AG04449 (cell line): ENCODE data around the gene OR4K1.
"Not testable (repeated sequence)": the region's sequence is repeated elsewhere in the genome, so short reads cannot be mapped to it uniquely, and the experiment has no call there.

Experiments
- CTCF ChIA-PET: fragments of 350-600 bp; formaldehyde crosslinking; extraction: SDS; loops from one replicate; lab custom pipeline; 2021; ENCODE audit warnings: antibody characterized with exemption; lab: Yijun Ruan, JAX
- POLR2A ChIA-PET: fragments of 400-600, 350-600 bp; formaldehyde crosslinking; extraction: SDS; loops from one replicate; lab custom pipeline; 2020; ENCODE audit warnings: antibody characterized with exemption, inconsistent platforms; lab: Yijun Ruan, JAX
- DNase-seq: peaks from one replicate; pipeline ENCODE4 v3.0.0-alpha.2; 2010; ENCODE audit warnings: low read depth, low spot score
- H3K4me3 ChIP-seq: 2 replicates; pipeline ENCODE4 v1.5.1; 2011; ENCODE audit warnings: low read depth, mild to moderate bottlenecking, control low read depth, low read length
- TF ChIP-seq, protein P1 (sequence below): IDR thresholded peaks from one replicate; pipeline ENCODE4 v1.5.1; 2011; ENCODE audit warnings: mild to moderate bottlenecking, moderate library complexity, low read length, control low read depth, inconsistent platforms; ENCODE audit not compliant: insufficient read depth; ENCODE audit errors: missing control alignments

The OR4K1 gene

DNA sequence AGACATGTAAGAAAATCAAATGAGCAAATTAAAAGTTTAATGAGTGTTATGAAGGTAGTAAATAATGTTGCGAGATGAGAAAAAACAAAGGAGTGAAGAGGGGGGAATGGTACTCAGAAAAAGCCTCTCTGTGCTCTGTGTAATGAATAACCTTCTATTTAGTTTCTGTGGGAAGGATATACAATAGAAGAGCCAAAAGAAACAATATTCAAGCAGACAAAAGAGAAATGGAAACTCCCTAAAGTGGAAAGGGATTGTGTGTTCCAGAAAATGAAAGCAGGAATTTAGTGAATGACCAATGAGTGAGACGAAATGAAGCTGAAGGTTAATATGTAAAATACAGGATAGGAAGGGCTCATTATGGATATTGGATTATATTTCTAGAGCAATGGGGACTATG is 18.5 kb downstream of the OR4K1 start:
- DNase-seq: no peak
- TF ChIP-seq, protein P1, sequence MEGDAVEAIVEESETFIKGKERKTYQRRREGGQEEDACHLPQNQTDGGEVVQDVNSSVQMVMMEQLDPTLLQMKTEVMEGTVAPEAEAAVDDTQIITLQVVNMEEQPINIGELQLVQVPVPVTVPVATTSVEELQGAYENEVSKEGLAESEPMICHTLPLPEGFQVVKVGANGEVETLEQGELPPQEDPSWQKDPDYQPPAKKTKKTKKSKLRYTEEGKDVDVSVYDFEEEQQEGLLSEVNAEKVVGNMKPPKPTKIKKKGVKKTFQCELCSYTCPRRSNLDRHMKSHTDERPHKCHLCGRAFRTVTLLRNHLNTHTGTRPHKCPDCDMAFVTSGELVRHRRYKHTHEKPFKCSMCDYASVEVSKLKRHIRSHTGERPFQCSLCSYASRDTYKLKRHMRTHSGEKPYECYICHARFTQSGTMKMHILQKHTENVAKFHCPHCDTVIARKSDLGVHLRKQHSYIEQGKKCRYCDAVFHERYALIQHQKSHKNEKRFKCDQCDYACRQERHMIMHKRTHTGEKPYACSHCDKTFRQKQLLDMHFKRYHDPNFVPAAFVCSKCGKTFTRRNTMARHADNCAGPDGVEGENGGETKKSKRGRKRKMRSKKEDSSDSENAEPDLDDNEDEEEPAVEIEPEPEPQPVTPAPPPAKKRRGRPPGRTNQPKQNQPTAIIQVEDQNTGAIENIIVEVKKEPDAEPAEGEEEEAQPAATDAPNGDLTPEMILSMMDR: no peak
- ChIA-PET POLR2A (no interaction called here), CTCF (no interaction called here)
- H3K4me3 ChIP-seq: no peak overlapping the region

DNA sequence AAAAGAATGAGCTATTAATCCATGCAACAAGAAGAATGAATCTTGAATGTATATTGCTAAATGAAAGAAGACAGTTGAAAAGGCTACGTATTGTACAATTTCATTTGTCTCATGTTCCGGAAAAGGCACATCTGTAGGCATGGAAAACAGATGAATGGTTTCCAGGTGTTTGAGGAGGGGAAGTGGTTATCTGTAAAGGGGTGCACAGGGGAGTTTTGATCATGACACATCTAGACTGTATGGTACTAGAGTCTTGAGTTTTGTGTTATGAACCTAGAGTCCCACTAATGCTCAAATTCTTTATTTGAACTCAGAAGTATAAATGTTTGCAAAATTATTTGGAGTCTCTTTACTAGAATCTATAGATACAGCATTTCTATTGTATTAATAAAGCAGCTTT is 39.0 kb downstream of the OR4K1 start:
- CTCF ChIA-PET, H3K4me3 ChIP-seq, DNase-seq, POLR2A ChIA-PET: not testable (repeated sequence)

DNA sequence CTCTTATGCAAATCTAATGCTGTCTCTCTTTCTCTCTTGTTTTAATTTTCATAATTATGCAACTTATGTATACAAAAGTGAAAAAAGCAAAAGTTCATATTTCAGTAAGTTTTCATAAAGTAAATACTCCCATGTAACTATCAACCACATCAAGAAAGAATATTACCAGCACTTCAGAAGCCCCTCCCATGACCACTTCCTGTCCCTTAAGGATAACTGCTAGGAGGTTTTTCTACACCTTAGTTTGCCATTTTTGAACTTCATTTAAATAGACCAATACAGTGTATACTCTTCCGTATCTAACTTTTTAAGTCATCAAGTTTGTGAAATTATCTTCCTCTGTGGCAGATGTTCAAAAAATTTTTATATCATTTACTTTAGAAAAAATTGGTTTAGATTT is 44.1 kb downstream of the OR4K1 start:
- no peak for DNase-seq
- POLR2A ChIA-PET: no interaction called here
- TF ChIP-seq, protein P1: no peak

DNA sequence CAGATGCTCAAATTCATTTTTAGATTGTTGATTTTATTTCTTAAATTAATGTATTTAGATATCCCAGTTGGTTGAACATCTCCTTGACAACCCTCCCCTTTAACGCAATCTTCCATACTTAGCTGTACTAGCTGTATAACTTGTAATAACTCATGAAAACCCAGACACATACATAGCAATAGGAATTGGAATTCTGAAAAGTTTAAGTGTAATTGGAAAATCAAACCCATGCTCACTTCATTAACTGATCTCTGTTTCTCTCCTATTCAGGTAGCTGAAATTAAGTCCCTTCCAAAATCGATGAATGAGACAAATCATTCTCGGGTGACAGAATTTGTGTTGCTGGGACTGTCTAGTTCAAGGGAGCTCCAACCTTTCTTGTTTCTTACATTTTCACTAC is 44.6 kb downstream of the OR4K1 start, which contains the start of gene OR4K15:
Gene OR4K15, plus strand, starts transcription at position 301 of the 400 bp plus-strand sequence. Its CDS starts 0 bp downstream, at position 301.
- POLR2A ChIA-PET: no interaction called here
- CTCF ChIA-PET: no interaction called here

More for the DNA sequence above, 44.1 kb downstream of the OR4K1 start:
- no peak overlapping the region for H3K4me3 ChIP-seq
- CTCF ChIA-PET: no interaction called here

More for the DNA sequence above, 44.6 kb downstream of the OR4K1 start, which contains the start of gene OR4K15:
- no peak for DNase-seq
- TF ChIP-seq, protein P1: no peak
- H3K4me3 ChIP-seq: no peak within 1 kb of the TSS
